SK-N-SH (cell line): ENCODE measurements around the gene PAPPA2.

Experiments used
- EP300 ChIP-seq, 2 experiments: IDR thresholded peaks; 2 replicates each; pipeline versions ENCODE4 v1.4.0 to v1.6.1; 2012; ENCODE audit warnings: borderline replicate concordance in 1 of 2, low read depth in 1 of 2, low read length in 1 of 2
- EZH2phosphoT487 ChIP-seq: fragments of 200-600 bp; sonication (generic); IDR thresholded peaks from 2 replicates; pipeline ENCODE4 v1.6.1; 2017; ENCODE audit warnings: low read depth, mixed run types, mild to moderate bottlenecking, antibody characterized with exemption, moderate library complexity, borderline replicate concordance
- FOXM1 ChIP-seq: IDR thresholded peaks from 2 replicates; pipeline ENCODE4 v1.4.0; 2012; ENCODE audit warnings: low read depth, mild to moderate bottlenecking
- NRF1 ChIP-seq: IDR thresholded peaks from 2 replicates; pipeline ENCODE4 v1.6.1; 2012; ENCODE audit warnings: low read depth, mild to moderate bottlenecking, low read length
- POLR2AphosphoS5 ChIP-seq: IDR thresholded peaks from 2 replicates; pipeline ENCODE4 v1.6.1; 2012; ENCODE audit warnings: low read depth, low read length
- RAD21 ChIP-seq: IDR thresholded peaks from 2 replicates; pipeline ENCODE4 v1.6.1; 2012; ENCODE audit warnings: mild to moderate bottlenecking, low read length
- SIN3A ChIP-seq: IDR thresholded peaks from 2 replicates; pipeline ENCODE4 v1.6.1; 2012; ENCODE audit warnings: low read depth, mild to moderate bottlenecking, low read length, moderate library complexity, borderline replicate concordance
- TCF12 ChIP-seq: IDR thresholded peaks from 2 replicates; pipeline ENCODE4 v1.4.0; 2012
- TF ChIP-seq, protein P1 (sequence below): IDR thresholded peaks from 2 replicates; pipeline ENCODE4 v1.6.1; 2012; ENCODE audit warnings: mild to moderate bottlenecking, low read depth, low read length, moderate library complexity
- TF ChIP-seq, protein P2 (sequence below): fragments of 200-600 bp; sonication (generic); IDR thresholded peaks from 2 replicates; pipeline ENCODE4 v1.6.1; 2017; ENCODE audit warnings: antibody characterized with exemption, mild to moderate bottlenecking, moderate library complexity

DNA sequence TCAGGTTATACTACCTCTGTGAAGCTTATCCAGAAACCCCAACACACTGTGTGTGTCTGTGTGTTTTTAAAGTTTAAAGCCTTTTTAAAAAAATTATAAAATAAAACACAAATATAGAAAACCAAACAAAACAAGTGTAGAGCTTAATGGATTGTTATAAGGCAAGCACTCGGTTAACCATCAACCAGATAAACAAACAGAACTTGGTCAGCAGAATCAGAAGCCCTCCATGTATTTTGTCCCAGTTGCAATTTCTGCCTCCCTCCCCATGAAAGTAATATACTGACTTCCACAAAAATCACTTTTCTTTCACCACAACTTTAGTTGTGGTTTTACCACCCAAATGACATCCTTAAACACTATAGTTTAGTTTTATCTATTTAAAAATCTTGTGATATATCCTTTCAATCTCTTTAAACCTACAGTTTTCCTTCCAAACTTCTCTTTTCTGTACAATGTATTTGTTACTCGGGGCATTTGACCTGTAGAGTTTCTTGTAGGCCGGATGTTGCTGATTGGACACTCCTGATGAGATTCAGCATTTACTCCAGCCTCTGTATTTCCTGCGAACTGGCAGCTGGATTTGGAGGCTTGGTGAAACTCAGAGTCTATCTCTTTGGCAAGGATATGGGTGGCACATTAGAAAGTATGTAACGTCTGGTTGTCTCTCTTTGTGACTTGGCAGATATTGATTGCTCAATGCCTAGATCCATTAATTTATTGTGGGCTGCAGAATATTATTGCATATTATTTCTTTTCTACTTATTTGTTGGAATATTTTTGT lies 8.6 kb downstream of the PAPPA2 start:
- TF ChIP-seq, protein P1, sequence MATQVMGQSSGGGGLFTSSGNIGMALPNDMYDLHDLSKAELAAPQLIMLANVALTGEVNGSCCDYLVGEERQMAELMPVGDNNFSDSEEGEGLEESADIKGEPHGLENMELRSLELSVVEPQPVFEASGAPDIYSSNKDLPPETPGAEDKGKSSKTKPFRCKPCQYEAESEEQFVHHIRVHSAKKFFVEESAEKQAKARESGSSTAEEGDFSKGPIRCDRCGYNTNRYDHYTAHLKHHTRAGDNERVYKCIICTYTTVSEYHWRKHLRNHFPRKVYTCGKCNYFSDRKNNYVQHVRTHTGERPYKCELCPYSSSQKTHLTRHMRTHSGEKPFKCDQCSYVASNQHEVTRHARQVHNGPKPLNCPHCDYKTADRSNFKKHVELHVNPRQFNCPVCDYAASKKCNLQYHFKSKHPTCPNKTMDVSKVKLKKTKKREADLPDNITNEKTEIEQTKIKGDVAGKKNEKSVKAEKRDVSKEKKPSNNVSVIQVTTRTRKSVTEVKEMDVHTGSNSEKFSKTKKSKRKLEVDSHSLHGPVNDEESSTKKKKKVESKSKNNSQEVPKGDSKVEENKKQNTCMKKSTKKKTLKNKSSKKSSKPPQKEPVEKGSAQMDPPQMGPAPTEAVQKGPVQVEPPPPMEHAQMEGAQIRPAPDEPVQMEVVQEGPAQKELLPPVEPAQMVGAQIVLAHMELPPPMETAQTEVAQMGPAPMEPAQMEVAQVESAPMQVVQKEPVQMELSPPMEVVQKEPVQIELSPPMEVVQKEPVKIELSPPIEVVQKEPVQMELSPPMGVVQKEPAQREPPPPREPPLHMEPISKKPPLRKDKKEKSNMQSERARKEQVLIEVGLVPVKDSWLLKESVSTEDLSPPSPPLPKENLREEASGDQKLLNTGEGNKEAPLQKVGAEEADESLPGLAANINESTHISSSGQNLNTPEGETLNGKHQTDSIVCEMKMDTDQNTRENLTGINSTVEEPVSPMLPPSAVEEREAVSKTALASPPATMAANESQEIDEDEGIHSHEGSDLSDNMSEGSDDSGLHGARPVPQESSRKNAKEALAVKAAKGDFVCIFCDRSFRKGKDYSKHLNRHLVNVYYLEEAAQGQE, result no peak
- TF ChIP-seq TCF12, result no peak
- TF ChIP-seq, protein P2, sequence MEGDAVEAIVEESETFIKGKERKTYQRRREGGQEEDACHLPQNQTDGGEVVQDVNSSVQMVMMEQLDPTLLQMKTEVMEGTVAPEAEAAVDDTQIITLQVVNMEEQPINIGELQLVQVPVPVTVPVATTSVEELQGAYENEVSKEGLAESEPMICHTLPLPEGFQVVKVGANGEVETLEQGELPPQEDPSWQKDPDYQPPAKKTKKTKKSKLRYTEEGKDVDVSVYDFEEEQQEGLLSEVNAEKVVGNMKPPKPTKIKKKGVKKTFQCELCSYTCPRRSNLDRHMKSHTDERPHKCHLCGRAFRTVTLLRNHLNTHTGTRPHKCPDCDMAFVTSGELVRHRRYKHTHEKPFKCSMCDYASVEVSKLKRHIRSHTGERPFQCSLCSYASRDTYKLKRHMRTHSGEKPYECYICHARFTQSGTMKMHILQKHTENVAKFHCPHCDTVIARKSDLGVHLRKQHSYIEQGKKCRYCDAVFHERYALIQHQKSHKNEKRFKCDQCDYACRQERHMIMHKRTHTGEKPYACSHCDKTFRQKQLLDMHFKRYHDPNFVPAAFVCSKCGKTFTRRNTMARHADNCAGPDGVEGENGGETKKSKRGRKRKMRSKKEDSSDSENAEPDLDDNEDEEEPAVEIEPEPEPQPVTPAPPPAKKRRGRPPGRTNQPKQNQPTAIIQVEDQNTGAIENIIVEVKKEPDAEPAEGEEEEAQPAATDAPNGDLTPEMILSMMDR, result no peak
- no peak for TF ChIP-seq NRF1
- TF ChIP-seq FOXM1, result no peak
- TF ChIP-seq SIN3A, result no peak
- no peak for TF ChIP-seq RAD21
- no peak for TF ChIP-seq EP300 (IDR thresholded peaks at IDR 0.05; ENCODE audit: borderline replicate concordance in 1 of 2, low read depth in 1 of 2, low read length in 1 of 2)
- no peak for TF ChIP-seq EZH2phosphoT487
- no peak for TF ChIP-seq POLR2AphosphoS5
